Keratinocyte (primary cell): ENCODE measurements around the gene NF1. TPM values are rescaled to one million over a fixed set of nuclear protein-coding genes. Genes with fewer than 3 reads are reported as not detected.

Experiments used
- DNase-seq: peaks from one replicate; pipeline ENCODE4 v3.0.0-alpha.2; 2011; ENCODE audit warnings: low read depth, missing footprints, low spot score
- FAIRE-seq: peaks from 2 replicates; lab custom pipeline; 2011; peaks lifted over from hg19 to GRCh38; lab: Jason Lieb, UNC
- H2AFZ ChIP-seq: 2 replicates; pipeline ENCODE4 v1.6.0; 2012; ENCODE audit warnings: low read length, control low read depth, inconsistent platforms; ENCODE audit not compliant: control insufficient read depth
- H3K27ac ChIP-seq: 2 replicates; pipeline ENCODE4 v1.5.1; 2011; ENCODE audit warnings: low read length; ENCODE audit not compliant: control insufficient read depth, insufficient read depth
- H3K27me3 ChIP-seq: 3 replicates; pipeline ENCODE4 v1.6.0; 2011; ENCODE audit warnings: low read length; ENCODE audit not compliant: control insufficient read depth, insufficient read depth; ENCODE audit errors: extremely low read depth
- H3K36me3 ChIP-seq, 2 experiments: 2 replicates in 1 of 2; 3 replicates in 1 of 2; pipeline ENCODE4 v1.5.1; 2011; ENCODE audit warnings: low read length in 2 of 2, mild to moderate bottlenecking in 1 of 2; ENCODE audit not compliant: control insufficient read depth in 2 of 2, insufficient read depth in 2 of 2; ENCODE audit errors: extremely low read depth in 1 of 2
- H3K4me1 ChIP-seq: 3 replicates; pipeline ENCODE4 v1.5.1; 2011; ENCODE audit warnings: low read length; ENCODE audit not compliant: control insufficient read depth, insufficient read depth; ENCODE audit errors: extremely low read depth
- H3K4me2 ChIP-seq: 3 replicates; pipeline ENCODE4 v1.6.0; 2011; ENCODE audit warnings: low read depth, low read length; ENCODE audit not compliant: control insufficient read depth, insufficient read depth; ENCODE audit errors: extremely low read depth
- H3K4me3 ChIP-seq, 3 experiments: fragments of 200-600 bp in 1 of 3; sonication (generic) in 1 of 3; 2 replicates in 2 of 3; 3 replicates in 1 of 3; pipeline ENCODE4 v1.5.1; 2011 to 2016; ENCODE audit warnings: low read length in 3 of 3, mild to moderate bottlenecking in 3 of 3, control low read depth in 2 of 3, inconsistent platforms in 1 of 3, low read depth in 1 of 3, mixed read lengths in 1 of 3, mixed run types in 1 of 3, moderate library complexity in 1 of 3; ENCODE audit not compliant: control insufficient read depth in 2 of 3, insufficient read depth in 2 of 3; ENCODE audit errors: extremely low read depth in 1 of 3
- H3K79me2 ChIP-seq: 2 replicates; pipeline ENCODE4 v1.6.0; 2012; ENCODE audit warnings: low read length; ENCODE audit not compliant: control insufficient read depth, insufficient read depth
- H3K9ac ChIP-seq: 3 replicates; pipeline ENCODE4 v1.6.0; 2011; ENCODE audit warnings: low read length; ENCODE audit not compliant: control insufficient read depth, insufficient read depth; ENCODE audit errors: extremely low read depth
- H3K9me1 ChIP-seq: 3 replicates; pipeline ENCODE4 v1.6.0; 2011; ENCODE audit warnings: low read length; ENCODE audit not compliant: control insufficient read depth, insufficient read depth; ENCODE audit errors: extremely low read depth
- H3K9me3 ChIP-seq: 2 replicates; pipeline ENCODE4 v1.5.1; 2012; ENCODE audit warnings: low read depth, low read length; ENCODE audit not compliant: control insufficient read depth
- H4K20me1 ChIP-seq: 3 replicates; pipeline ENCODE4 v1.6.0; 2011; ENCODE audit warnings: low read length; ENCODE audit not compliant: control insufficient read depth, insufficient read depth; ENCODE audit errors: extremely low read depth
- CTCF ChIP-seq, 3 experiments: IDR thresholded peaks in 1 of 3; conservative IDR thresholded peaks in 1 of 3; optimal IDR thresholded peaks in 1 of 3; 2 replicates in 2 of 3; 3 replicates in 1 of 3; pipeline versions ENCODE3 to v1.5.1; 2011; ENCODE audit warnings: low read length in 3 of 3, mild to moderate bottlenecking in 3 of 3, moderate library complexity in 2 of 3, control low read depth in 1 of 3, inconsistent platforms in 1 of 3; ENCODE audit not compliant: insufficient read depth in 2 of 3; ENCODE audit errors: extremely low read depth in 1 of 3
- EZH2 ChIP-seq: IDR thresholded peaks from one replicate; pipeline ENCODE4 v1.6.1; 2012; ENCODE audit warnings: inconsistent platforms, mild to moderate bottlenecking, low read length, moderate library complexity
- dilution Hi-C: fragments of 300-500 bp; cut with MboI; formaldehyde crosslinking; loops from one replicate; pipeline ENCODE4 v1.7.0; 2020; ENCODE audit warnings: low sequenced_read_pairs; ENCODE audit not compliant: extremely low pct_ligation_motif_present
- polyA plus RNA-seq, 5 experiments: library from polyadenylated mRNA; depleted of rRNA in 3 of 5; stranded (reverse) in 3 of 5; stranded (forward) in 1 of 5; unstranded in 1 of 5; fragments of >200 nt; gene quantifications; 1 replicate in 1 of 5; 2 replicates in 3 of 5; 3 replicates in 1 of 5; pipeline versions ENCODE4 v1.2.1 to v1.2.3, GENCODE V29; 2011 to 2012; ENCODE audit warnings: missing spikeins in 2 of 5, low read depth in 1 of 5, low replicate concordance in 1 of 5

NF1 gene
- polyA plus RNA-seq, 1 donor (not counting 4 experiments of a cell fraction or from before 2014, with no cell fraction given) = 26.7 TPM

GRCh38 chr17:31269036-31269577 is 174.3 kb downstream of the NF1 start:
- Histone ChIP-seq H3K27me3 (no peaks in the 10 kb centered on the region), H3K4me1 (peaks cover 26% of the 10 kb centered on the region), H4K20me1 (no peaks in the 10 kb centered on the region), H3K9me3 (no peaks in the 10 kb centered on the region), H2AFZ (no peak overlapping the region), H3K79me2 (no peaks in the 10 kb centered on the region), H3K9ac (no peak overlapping the region), H3K9me1 (no peaks in the 10 kb centered on the region), H3K4me3 (no peak overlapping the region), H3K36me3 (peaks cover 6 to 11% of the 10 kb centered on the region in 2 experiments), H3K4me2 (peak overlapping the region; percentile 58), H3K27ac (peak overlapping the region; percentile 16)
- FAIRE-seq (no peak), DNase-seq (no peak)
- dilution Hi-C loops = no loop called here
- no peak for TF ChIP-seq CTCF (optimal IDR thresholded peaks at IDR 0.05 in 1 of 3, IDR thresholded peaks at IDR 0.05 in 1 of 3, conservative IDR thresholded peaks at IDR 0.05 in 1 of 3; ENCODE audit: extremely low read depth in 1 of 3, insufficient read depth in 2 of 3, low read length in 3 of 3)
- no peak for TF ChIP-seq EZH2

- peak overlapping the region; percentile 16 for H3K27ac ChIP-seq
- H3K9me1 ChIP-seq = no peaks in the 10 kb centered on the region
- no peaks in the 10 kb centered on the region for H3K9me3 ChIP-seq
- H3K9ac ChIP-seq = no peak overlapping the region
- H3K36me3 ChIP-seq = peaks cover 6 to 11% of the 10 kb centered on the region in 2 experiments
- no peaks in the 10 kb centered on the region for H4K20me1 ChIP-seq
- H2AFZ ChIP-seq = no peak overlapping the region
- H3K27me3 ChIP-seq = no peaks in the 10 kb centered on the region
- H3K4me3 ChIP-seq = peak overlapping the region in 1 of 3 experiments; percentile 24
- FAIRE-seq = peak; percentile 98
- H3K4me2 ChIP-seq = peak overlapping the region; percentile 58
- H3K79me2 ChIP-seq = no peaks in the 10 kb centered on the region
- peaks cover 31% of the 10 kb centered on the region for H3K4me1 ChIP-seq
- dilution Hi-C loops = no loop called here
- TF ChIP-seq CTCF (optimal IDR thresholded peaks at IDR 0.05 in 1 of 3, IDR thresholded peaks at IDR 0.05 in 1 of 3, conservative IDR thresholded peaks at IDR 0.05 in 1 of 3; ENCODE audit: extremely low read depth in 1 of 3, insufficient read depth in 2 of 3, low read length in 3 of 3) (no peak), EZH2 (no peak)
- peak; percentile 53 for DNase-seq
Observed at GRCh38 chr17:31269578-31269983, 174.8 kb downstream of the NF1 start.
